GM18519 (cell line): ENCODE data around the gene DBH.

ENCODE experiments used
- ATAC-seq: cut with Tn5 transposase; IDR thresholded peaks from one replicate; pipeline ENCODE4 v1.9.1; 2021; ENCODE audit warnings: mild to moderate bottlenecking, moderate library complexity; ENCODE audit not compliant: unreplicated experiment, low FRiP score

The DBH gene

DNA sequence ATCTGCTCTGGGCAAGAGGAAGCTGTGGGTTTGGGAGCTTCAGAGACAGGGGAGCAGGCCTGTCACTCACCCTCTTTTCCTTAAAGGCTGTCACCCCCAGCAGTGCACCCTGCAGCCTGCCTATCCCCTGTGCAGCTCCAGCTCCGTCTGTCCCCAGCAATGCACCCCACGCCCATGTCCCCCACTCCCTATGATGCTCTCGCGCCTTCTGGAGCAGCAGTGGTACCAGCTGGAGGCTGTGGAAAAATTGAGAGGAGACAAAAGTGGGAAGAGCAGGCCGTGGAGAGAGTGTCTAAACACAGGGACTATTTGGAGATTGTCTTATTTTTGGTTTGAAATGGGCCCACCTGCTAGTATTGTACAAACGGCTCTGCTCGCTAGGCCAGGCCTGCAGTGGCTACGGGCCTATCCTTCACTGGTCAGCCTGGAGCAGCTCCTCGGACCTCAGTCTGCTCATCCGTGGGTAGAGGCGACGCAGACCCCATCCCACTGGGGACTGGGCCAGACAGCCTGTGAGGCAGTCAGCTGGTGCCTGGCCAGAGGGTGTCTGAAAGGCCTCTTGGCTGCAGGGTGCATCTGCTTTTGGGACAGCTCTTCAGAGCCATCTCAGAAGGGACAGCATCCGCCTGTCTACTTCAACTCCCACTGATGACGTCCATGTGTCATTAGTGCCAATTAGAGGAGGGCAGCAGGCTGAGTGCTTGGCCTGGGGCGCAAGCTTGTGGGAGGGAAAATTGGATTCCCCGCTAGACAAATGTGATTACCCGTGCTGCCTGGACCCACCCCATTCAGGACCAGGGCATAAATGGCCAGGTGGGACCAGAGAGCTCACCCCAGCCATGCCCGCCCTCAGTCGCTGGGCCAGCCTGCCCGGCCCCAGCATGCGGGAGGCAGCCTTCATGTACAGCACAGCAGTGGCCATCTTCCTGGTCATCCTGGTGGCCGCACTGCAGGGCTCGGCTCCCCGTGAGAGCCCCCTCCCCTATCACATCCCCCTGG lies at the start of gene DBH:
DBH (plus strand) TSS at position 831 of the 999 bp plus-strand sequence; CDS start at position 840, 9 bp downstream.
- no peak for ATAC-seq

DNA sequence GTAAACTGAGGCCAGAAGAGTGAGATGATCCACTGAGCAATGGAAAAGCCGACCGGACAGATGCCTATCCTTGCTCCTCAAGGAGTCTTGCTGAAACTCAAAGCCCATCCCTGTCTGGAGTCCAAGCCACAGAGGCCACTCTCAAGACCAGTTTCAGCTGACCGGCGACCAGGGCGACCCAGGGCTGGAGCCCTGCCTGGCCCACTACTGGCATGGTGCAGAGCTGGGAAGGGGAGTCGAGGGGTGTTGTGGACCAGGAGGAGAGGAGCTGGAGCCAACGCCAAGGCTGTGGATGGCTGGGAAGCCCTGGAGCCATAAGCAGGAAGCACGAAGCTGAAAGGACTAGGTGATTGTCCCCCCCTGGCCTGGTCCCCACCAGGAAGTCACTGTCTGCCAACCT lies 49.1 kb upstream of the DBH start:
- no peak for ATAC-seq

DNA sequence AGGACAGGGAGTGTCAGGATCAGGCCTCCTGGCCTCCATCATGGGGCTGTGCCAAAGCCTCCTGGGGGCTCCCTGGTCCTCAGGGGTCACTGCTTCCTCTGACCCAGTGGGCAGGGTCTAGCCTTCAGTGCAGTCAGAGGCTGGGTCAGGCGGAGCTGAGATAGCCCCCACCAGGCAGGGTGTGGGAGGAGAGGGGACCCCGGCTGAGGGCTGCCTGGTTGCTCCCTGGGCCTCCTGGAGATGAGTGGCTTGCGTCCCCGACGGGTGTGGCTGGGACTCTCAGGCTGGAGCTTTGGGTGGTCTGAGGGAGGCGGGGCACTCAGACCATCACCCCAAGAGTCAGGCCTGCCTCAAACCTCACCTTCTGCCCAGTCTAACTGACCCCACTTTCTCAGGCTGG lies 48.7 kb upstream of the DBH start:
- ATAC-seq, result no peak

DNA sequence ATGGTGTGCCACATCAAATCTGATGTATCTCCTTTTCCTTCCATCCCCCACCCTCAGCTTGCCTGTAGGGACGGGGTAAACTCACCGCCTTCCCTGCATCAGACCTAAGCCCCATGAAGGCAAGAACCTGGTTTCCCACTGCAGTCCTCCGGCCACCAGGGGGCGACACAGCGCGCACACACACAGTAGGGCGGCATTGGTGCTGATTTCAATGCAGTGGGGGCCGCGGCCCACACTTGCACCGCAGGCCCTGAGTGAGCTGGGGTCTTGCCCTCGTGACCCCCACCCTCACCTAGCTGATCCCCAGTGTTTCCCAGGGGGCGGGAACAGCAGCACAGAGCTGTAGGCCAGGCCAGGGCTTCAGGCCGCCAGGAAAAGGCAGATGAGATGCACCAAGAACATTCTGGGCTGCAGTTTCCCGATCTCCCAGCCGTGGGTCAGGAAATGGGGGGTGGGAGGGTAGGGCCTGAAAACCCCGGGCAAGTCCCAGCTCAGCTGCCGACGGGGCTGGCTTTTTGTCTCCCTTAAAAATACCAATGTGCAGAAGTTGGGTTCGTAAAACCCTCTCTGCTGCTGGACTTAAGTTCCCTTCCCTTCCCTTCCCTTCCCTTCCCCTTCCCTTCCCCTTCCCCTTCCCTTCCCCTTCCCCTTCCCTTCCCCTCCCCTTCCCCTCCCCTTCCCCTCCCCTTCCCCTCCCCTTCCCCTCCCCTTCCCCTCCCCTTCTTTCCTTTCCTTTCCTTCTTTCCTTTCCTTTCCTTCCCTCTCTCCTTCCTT lies 46.5 kb upstream of the DBH start:
- no peak for ATAC-seq

DNA sequence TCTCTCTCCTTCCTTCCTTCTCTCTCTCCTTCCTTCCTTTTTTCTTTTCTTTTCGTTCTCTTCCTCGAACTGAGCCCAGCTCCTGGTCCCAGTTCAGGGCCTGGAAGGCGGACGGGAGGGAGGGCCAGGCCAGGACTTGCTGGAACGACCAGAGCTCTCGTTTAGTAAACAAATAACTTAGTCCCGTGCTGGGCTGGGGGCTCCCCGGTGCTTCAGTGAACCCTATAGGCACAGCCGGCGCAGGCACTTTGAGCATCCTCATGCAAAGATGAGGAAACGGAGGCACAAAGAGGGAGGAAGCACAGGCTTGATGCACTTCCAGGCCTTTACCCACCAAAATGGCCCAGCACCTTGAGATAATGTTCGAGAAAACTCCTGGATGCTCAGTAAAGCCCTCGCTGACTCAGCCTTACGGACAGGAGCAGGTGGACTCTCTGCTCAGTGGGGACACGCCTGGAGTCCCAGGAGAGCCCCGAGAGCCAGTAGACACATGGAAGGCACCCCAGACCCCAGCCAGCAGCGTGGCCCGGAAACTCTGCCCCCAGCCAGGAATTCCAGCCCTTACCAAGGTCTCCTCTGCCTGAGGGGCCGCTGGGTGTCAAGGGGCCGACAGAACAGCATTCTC lies 45.8 kb upstream of the DBH start:
- ATAC-seq, result no peak

DNA sequence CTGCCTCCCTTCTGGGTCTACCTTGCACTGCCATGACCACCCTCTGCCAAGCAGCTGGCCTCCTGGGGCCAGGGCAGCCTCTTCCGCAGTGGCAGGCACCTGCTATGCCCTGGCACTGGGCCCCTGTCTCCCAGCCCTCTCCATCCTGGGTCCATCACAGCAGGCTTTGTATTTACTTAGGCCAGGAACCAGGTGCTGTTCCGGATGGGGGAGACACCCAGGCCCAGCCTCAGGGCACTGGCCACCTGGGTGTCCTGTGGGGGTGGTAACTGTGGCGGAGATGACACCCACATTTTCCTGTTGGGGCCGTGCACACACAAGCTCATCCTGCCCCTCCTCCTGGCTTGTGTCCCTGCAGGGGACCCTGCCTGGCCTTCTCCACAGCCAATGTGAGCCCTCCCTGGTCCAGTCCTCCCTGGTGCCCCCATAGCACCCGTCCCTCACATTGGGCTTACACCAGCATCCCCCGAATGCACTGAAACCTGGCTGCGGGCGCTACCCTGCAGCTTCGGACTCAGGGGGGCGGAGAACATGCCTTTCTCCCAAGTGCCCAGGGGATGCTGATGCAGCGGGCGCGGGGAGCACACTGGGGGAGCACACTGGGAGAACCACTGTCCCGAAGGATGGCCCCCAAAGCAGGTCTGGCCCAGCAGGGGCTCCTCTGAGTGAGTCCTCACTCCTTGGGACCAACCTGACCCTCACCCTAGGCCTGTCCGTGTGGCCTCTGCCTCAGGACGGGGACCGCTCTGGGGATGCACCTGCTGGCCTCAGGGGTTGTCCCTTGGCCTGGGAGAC lies 44.9 kb upstream of the DBH start:
- no peak for ATAC-seq

DNA sequence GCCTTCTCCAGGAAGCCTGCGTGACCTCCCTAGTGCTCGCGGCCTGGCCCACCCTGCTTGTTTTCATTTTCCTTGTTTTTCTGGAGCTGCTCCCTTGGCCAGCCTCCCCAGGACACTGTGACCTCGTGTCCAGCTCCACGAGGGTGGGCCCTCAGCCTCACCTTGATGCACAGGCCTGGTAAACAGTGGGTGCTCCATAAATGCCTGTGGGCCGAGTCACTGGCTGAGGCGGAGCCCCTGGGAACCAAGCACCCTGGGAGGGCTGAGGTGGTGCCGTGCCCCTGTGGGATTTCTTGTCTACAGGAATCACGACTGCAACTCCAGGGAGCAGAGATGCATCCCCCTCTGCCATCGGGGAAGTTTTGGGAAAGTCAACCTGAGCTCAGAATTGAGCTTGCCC lies 44.2 kb upstream of the DBH start:
- no peak for ATAC-seq

DNA sequence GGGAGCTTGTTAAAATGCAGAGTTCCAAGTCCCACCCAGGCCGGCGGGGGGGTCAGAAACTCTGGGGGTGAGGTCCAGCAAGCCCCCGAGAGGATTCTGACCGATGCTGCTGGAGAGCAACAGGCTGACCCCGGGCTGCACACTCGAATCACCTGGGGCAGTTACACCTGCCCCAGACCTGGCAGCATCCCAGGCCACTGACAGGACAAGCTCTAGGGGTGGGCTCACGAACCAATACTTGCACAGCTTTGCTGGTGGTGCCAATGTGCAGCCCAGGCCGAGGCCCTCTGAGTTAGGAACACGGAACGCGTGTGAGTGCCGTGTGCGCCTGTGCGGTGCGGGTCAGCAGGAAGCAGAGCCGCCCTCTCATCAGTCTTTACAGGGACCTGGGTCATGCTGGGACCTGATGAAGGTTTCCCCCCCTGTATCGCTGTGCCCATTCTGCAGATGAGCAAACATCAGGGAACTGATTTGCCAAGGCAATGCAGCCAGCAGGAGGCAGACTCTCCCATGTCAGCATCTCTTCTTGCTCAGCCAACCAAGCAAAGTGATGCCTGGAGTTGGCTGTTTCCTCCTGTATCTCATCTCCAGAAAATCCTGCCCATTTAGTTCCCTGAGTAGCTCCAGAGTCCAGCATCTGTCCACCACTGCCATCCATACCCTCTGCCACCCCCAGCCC lies 43.3 kb upstream of the DBH start:
- ATAC-seq, result no peak

DNA sequence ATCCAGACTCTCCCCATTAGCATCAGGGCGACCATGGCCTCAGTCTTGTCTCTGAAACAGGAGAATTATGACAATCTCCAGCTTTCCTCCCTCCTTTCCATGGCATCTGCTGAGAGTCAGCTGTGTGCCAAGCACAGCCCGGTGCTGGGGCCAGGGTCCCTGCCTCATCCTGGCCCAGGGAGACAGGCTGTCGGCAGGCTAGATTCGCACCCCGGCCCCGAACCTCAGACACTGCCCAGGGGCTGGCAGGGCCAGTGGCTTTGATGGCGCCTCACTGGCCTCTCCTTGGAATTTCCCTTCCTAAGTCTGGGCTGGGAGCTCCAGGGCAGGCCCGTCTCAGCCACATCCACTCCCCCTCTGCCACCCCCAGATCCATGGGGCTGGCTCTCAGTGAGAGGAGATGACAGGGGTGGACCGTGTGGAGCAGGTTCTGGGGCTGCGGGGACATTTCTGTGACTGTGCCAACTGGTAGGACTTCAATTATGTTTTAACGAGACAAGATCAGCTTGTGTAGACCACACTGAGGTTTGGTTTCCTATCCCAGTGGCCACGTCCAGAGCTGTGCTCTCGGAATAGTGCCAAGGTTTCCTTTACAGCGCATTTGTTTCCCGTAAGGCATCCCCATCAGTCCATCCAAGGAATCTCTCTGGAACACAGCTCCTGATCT lies 42.4 kb upstream of the DBH start:
- no peak for ATAC-seq

DNA sequence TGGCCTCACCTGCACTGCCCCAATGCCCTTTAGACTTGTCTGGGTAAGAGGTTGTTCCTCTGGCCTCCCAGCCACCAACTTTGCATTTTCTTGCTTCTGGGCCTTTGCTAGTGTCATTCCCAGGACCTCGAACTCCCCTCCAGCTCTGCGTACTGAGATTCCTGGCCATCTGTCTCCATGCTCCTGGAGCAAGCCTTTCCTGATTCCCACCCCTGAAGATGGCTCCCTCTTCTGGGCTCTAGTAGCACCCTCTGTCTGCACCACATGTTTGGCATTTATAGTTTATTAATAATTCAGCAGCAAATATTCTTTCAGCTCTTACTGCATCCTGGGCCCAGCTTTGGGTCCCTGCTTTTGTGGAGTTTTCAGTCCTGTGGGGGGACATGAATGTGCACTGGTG lies 41.9 kb upstream of the DBH start:
- no peak for ATAC-seq

DNA sequence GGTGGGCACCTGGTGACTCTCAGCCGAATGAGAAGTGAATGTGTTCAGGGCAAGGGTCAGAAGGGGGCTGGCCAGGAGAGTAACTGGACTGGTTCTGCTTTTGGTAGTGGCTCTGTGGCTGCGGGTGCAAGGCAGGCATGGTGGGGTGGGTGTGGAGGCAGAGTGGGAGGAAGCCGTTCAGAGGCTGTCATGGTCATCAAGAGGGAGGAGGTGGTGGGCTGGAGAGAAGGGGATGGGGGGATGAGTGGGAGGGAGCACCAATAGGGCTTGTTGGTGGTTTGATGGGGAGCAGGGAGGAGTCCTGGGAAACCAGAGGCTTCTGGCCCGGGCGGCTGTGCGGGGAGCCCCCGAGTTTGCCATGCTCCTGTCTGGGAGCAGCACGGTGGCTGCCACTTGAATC lies 40.3 kb upstream of the DBH start:
- no peak for ATAC-seq

DNA sequence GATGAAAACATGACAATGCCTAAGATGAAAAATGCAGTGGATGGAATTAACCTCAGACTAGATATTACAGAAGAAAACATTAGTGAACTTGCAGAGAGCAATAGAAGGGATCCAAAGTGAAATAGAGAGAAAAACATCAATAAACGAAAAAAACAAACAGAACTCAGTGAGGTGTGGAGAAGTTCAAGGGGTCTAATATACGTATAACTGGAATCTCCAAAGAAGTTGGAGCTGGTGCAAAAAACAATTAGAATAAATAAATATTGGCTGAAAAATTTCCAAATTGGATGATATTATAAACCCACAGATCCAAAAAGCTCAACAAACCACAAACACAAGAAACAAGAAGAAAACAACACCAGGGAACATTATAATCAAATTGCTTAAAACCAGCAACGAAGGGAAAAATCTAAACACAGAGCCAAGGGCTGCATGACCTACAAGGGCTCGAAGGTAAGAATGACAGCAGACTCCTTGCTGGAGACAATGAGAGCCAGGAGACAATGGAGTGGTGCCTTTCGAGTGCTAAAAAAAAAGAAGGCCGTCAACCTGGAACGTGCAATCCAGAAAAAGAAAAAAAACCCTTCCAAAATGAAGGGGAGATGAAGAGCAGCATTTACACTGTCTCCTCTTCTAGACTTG lies 38.7 kb upstream of the DBH start:
- no peak for ATAC-seq

DNA sequence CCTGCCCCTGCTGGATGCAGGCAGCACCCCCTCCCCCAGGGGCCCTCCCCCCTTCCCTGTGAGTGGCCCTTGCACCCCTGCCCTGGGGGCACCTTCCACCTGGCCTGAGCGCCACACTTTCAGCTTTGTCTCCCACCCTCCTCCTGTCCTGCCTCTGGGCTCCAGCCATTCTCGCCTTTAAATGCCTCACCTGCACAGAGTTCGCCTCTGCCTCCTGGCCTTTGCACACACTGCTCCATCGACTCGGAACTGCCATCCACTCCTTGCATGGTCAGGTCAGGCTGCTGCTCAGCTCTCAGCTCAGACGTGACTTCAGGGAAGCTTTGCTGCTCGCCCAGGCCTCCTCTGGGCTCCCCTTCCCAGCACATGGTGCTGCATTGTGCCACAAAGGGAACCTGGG lies 37.2 kb upstream of the DBH start:
- no peak for ATAC-seq

DNA sequence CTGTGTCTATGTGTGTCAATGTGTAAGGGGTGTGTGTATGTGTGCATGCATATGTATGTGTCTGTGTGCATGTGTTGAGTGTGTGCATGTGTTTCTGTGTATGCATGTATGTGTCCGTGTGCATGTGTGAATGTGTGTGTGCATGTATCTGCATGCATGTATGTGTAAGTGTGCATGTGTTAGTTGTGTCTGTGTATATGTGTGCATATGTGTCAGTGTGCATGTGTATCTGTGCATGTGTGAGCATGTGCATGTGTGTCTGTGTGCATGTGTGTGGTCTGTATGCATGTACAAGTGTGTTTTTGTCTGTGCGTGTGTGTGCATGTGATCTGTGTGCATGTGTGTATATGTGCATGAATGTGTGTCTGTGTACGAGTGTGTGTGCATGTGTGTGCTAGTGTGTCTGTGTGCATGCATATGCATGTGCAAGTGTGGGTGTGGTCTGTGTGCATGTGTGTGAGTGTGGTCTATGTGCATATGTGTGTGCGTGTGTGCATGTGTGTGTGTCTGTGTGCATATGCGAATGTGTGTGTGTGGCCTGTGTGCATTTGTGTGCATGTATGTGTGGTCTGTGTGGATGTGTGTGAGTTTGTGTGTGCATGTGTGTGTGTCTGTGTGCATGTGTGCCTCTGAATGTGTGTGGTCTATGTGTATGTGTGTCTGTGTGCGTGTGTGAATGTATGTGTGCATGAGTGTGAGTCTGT lies 36.5 kb upstream of the DBH start:
- ATAC-seq, result no peak

DNA sequence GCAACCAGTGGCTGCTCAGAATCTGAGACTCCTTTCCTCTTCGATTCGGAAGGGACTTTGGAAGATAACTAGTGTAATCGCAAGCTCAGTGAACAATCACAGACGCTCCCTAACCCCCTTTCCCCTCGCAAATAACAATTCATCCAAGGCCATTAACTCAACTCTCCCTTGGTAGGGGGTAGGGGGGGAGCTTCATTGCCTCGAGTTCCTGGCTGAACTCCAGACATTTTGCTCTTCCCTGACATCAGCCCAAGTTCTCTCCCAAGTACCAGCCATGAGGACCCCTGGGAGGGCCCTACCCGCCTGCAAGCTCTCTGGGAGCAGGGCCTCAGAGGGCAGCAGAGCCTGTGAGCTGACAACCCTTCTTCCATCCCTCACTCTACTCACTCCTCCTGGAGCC lies 35.4 kb upstream of the DBH start:
- ATAC-seq, result no peak

DNA sequence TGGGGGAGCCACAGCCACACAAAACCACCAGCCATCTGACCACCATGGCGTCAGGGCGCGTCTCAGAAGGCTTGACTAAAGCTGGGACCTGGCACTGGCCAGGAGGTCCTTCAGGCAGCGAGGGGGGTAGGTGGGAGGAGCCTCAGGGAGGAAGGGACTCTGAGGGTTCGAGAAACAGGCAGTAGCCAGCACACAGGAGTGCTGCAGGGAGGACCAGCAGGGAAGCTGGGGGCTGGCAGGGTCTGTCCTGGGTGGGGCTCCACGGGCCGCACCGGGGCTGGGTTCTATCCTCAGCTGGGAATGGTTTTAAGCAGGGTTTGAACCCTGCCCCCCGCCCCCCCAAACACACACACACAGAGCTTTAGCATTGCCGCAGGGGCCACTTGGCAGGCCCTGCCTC lies 34.4 kb upstream of the DBH start:
- ATAC-seq, result no peak

DNA sequence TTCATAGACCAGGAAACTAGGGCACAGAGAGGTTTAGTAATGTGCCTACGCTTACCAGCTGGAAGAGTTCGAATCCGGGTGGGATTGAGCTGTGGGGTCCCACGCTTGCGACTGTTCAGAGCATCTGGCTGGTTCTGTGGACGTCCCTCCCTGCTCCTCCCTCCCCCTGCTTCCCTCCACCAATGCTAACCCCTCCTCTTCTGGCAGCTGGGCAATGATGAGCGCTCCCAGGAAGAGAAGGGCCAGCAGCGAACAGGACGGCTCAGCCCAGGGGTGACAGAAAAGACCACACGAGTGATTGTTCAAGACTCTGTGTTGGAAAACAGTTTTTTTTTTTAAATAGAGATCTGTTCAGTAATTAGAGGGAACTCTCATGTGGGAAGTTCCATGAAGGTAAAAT lies 33.9 kb upstream of the DBH start:
- no peak for ATAC-seq
